GM21723 (cell line): ENCODE data around the gene MAP1LC3A.

Source experiments
- ATAC-seq: cut with Tn5 transposase; IDR thresholded peaks from one replicate; pipeline ENCODE4 v1.9.1; 2021; ENCODE audit warnings: mild to moderate bottlenecking, moderate library complexity; ENCODE audit not compliant: unreplicated experiment

The MAP1LC3A gene

DNA sequence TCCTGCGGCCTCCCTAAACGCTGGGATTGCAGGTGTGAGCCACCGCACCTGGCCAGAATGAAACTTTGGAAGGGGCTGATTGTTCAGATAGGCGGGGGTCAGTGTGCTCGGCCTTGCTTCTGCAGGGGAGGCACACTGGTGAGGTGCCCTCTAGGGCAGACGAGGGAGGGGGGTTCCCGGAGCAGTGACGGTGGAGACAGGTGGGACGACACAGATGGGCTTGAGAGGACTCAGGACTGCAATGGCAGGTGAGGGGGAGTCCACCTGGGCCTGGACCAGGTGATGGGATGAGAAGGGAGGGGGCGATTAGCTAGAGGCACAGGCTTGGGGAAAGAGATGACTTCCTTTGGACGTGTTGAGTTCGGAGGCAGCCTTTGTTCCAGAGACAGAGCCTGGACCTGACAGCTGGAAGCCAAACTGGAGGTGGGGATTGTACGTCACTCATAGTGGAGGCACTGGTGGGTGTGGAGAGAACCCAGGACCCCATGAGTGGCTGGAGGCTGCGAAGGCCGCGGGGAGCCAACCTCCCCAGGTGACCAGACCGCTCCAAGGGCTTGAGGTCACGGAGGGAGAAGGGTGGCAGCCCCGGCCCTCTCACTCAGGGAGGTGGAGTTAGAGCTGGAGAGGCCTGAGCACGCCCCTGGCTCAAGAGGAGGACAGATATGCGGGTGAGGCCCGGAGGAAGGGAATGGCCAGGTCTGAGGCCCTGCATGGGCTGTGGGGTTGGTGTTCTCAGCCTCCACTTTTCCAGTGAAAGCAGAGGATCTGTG, 10.5 kb upstream of the MAP1LC3A start:
- no peak for ATAC-seq

DNA sequence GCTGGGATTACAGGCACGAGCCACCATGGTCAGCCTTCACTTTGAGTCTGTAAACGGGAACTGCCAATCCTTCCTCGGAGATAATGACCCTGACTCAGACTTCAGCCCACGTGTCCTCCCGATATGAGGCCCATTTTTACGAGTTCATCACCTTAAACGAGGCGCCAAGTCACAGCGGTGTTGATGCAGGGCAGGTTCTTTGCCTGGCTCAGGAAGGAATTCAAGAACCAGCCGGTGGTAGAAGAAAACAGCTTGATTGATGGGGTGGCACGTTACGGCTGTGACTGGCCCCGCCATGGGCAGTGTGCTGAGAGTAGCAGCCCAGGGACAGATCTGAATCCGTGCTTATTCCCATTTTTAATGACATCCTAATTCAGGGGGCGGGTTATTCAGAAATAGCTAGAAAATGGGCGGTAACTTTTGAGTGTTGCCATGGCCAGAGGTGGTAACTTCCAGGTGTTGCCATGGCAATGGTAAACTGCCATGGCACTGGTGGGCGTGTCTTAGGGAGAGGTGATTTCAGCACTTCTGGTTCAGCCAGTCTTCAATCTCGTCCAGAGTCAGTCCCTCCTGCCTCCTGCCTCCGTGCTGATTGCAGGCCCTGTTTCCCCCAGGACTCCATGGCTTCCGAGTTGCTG, 9.1 kb upstream of the MAP1LC3A start:
- ATAC-seq = no peak

DNA sequence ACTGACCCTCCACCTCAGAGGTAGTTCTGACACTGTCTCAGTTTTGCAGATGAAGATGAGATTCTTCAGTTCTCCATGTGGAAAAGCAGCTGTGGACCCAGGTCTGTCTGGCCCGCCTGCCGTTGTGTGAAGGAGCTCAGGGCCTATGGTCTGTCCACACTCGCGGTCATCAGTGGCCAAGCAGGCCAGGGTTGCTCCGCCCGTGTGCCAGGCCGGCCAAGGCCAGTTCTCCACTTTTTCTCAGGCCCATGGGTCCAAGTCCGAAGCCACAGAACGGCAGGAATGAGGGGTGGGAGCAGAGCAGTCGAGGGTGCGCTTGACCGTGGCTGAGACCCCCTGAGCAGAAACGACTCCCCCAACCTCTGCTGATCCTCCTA, 8.6 kb upstream of the MAP1LC3A start:
- ATAC-seq = no peak

DNA sequence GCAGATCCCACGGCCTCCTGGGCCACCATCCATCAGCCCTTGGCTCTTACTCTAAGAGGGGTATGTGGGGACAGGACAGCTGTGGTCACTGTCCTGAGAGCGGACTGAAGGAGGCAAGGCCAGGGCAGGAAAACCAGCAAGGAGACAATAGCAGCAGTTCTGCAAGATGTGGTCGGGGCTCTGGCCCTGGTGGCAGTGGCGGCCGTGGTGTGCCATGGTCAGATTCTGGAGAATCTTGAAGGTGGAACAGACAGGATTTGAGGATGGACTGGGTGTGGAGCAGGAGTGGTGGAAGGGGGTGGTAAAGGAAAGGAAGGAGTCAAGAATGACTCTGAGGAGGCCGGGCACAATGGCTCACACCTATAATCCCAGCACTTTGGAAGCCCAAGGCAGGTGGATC, 5.9 kb upstream of the MAP1LC3A start:
- no peak for ATAC-seq

DNA sequence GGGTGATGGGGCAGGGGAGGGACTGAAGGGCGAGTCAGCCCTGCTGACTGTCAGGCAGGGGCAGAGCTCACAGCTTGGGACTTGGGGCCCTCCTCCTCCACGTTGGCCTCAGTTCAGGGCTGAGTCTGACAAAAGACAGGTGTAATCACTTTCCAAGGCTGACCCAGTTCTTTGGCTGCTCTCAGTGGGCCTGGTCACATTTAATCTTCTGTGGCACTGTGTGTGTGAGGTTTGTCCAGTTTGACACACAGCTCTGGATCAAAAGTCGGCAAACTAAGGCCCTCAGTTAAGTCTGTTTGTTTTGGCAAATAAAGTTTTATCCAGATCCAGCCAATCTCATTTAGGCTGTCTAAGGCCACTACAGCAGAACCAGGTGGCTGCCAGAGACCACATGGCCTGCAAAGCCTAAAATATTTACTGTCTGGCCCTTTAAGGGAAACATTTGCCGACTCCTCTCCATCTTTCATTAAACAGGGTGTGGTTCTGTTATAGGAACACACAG, 5.1 kb upstream of the MAP1LC3A start:
- no peak for ATAC-seq

DNA sequence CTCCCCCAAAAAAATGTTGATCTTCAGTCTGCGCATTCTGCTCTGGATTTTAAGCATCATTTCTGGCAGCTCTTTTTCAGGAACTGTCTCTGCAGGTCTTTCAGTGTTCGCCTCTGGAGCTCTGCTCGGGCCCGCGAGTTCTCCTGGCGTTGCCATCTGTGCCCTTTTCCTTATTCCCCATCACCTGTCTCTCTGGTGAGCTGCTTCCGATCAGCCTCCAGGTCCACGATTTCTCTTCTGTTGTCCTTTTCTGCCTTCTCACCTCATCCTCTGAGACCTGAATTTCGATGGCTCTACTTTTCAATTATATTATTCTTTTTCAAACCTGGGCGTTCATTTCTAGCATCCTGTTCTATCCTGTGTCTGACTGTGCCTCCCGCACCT, 590 bp upstream of the MAP1LC3A start:
- no peak for ATAC-seq

DNA sequence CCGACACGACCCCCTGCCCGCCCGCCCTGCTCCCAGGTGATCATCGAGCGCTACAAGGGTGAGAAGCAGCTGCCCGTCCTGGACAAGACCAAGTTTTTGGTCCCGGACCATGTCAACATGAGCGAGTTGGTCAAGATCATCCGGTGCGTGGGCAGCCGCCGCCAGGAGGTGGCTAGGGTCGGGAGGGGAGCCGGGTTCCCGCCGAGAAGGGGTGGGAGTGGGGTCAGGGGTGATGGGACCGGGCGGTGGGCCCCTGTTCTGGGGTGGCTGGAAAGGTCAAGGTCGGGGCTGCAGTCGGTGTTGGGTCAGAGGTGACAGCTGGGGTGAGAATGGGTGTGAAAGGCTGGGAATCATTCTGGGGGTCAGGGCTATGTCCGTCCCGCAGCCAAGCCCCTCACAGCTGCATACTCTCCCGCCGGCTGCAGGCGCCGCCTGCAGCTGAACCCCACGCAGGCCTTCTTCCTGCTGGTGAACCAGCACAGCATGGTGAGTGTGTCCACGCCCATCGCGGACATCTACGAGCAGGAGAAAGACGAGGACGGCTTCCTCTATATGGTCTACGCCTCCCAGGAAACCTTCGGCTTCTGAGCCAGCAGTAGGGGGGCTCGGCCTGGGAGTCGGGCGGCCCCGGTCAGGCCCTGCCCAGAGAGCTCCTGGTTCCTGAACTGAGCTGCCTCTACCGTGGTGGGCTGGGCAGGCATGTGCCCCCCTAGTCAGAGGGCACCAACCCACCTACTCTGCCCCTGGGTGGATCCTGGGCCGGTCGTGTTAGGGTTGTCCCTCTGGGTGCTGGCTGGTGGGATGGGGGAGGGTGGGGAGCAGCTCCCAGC, 1.0 kb downstream of the MAP1LC3A start:
- no peak for ATAC-seq

DNA sequence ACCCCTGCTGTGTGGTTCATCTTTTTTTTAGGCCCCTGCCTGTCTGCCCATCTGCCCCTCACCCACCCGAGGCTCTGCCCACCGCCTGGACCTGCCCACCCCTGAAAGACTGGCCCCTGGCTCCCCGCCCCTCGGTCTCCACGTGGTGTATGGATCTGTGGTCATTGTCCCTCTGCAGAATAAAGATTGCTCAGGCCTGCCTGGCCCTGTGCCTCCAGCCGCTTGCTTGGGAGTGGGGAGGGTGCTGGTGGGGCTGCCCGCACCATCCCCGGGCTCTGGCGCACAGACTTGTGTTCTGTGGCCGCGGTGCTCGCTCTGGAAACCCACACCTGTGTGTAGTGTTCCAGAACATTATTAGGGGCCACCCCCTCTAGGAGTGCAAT, 1.6 kb downstream of the MAP1LC3A start:
- no peak for ATAC-seq

DNA sequence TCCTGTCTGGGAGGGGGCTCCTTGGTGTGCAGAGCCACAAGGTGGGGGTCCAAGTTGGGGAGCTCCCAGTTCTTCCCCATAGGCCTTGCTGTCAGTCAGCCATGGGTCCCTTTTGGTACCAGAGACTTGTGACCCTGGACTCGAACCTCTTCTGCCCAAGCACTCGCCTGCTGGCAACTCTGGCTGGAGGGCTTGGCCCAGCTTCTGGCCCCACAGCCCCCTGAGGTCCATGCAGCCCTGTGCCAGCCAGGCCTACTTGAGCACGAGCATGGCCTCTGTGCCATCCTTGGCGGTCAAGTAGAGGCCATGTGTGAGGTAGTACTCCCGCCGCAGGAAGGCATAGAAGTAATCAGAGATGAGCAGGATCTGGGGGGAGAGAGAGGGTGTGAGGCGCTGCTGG, 2.1 kb downstream of the MAP1LC3A start:
- ATAC-seq = no peak

DNA sequence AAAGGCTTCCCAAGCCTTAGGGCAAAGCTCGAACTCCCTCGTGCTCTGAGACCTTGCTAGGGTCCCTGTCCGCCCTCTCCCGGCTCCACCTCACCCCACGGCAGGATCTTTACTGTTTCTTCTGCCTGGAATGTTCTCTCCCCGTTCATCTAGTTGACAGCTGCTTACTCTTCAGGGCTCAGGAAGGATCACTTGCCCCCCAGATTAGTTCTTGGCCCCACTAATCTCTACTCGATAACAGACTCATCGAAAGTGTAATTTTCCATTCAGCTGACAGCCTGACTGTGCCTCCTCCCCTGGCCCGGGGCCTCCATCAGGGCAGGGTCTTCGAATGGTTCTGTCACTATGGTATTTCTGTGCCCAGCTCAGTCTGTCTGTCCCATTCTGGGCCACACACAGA, 3.1 kb downstream of the MAP1LC3A start:
- ATAC-seq = no peak

DNA sequence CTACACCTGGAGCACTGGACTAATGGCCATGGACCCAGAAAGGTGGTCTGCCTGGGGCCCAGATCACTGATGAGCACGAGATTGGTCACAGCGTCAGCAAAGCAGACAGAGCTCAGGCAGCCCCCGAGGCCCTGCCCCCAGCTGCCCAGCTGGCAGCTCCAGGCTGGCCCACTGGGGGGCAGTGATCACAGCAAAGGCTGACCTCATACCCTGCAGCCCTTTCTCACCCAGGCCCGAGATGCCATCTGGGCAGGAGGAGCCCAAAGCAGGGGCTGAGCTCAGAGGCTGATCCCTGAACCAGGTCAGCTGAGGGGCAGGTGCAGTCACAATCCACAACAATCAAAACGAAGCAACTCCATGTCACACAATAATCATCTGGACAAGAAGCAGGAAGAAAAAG, 4.1 kb downstream of the MAP1LC3A start:
- ATAC-seq = no peak

DNA sequence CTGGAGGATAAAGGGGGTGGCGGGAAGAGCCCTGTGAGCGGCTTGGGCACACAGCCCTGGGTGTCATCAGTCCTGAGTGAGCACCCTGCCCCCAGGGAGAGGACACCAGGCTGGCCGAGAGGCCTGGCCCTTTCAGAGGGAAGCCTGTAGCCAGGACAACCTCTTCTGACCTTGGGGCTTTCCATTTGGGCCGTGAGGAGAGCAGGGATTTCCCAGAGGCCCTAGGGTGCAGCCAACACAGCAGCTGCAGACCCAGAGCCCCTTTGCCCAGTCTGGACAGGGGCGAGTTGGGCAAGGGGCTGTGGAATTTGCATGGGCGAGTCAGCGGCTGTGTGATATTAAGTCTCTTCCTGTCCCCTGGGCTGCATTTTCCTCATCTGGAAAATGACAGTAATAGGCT, 6.3 kb downstream of the MAP1LC3A start:
- no peak for ATAC-seq

DNA sequence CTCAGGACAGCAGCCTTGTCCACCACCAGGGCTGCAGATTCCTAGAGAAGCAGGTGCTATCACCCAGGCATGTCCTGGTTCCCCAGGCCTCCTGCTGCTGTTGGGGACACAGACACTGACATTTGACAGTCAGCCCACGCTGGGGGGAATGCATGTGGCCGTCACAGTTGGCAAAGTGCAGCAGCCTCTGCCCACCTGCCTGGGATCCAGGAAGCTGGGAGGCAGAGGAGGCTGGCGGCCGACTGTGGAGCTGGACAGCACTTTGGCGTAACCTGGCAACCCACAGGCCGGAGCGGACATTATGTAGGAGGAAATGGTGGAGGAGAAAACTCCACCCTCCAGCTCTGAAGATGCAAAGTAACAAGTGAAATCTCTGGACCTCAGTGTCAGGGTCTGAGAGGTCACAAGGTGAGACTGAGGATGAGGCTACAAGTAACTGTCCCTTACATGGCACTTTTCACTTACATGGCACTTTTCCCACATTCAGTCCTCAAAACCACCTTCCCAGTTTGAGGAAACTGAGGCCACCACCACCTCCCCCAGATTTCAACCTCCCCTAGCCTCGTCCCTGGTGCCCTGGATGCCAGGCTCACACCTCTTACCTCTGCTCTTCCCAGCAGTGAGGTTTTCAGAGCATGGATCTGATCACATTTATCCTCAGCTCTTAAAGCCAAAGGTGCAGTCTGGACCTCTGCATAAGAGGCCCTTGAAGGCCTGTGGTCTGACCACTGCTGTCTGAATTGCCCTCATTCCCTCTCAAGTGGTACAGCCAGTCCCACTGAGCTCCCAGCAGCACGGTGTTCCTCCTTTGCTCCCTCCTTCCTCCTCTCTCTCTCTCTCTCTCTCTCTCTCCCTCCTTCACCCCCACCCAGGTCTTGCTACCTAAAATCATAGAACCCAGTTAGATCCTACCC, 8.7 kb downstream of the MAP1LC3A start:
- no peak for ATAC-seq

DNA sequence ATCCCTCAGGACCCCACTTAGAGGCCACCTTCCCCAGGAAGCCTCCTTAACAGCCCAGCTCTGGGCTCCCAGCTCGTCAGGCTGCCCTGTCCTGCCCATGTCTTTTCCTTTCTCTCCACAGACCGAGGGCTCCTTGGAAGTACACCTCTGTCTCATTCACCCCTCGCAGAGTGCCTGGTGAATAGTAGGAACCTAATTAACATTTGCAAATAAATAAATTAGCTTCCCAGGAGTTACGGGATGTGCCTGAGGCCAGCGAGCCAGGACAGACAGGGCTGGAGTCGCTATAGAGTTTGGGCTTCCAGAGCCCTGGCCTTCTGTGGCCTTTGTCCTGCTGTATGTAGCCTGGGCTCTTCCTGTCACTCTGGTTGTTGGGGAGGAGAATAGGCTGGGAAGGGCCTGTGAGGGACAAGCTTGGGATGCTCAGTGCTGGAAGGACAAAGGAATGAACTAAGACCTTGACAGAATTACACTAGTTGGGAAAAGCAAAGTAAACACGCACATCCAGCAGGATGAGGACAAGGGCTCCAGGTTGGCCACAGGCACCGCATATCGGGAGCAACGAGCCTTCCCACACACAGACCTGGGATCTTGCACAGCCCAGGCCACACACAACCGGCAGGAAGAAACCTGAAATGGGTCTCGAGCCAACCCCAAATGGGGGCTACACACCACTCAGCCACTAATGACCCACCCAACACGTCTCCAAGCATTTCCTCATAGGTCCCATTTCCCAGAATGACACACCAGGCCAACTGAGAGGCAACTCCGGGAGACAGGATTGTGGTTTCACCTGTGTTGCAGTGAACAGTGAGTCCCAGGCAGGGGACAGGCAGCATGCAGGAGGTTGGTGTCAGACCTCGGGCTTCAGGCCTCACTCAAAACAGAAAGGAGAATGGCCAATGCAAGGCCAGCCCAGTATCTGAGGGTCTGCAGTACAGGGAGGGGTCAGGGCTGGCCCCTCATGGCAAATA, 9.7 kb downstream of the MAP1LC3A start:
- ATAC-seq = no peak

DNA sequence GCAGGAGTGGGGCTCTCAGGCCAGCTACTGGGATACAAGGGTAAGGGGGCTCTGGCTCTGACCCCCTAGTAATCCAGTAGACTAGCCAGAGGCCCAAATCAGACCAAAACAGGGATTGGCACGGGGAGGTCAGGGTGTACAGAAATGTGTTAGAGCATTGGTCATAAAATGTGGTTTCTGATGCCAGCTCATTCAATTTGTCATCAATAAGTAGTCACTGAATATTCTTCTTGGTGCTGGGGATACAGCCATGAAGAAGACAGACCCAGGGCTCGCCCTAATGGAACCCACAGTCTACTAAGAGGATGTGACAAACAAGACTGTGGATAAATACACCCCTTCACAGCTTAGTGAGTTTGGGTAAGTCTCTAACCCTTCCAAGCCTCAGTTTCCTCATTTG, 11.1 kb downstream of the MAP1LC3A start:
- ATAC-seq = no peak

DNA sequence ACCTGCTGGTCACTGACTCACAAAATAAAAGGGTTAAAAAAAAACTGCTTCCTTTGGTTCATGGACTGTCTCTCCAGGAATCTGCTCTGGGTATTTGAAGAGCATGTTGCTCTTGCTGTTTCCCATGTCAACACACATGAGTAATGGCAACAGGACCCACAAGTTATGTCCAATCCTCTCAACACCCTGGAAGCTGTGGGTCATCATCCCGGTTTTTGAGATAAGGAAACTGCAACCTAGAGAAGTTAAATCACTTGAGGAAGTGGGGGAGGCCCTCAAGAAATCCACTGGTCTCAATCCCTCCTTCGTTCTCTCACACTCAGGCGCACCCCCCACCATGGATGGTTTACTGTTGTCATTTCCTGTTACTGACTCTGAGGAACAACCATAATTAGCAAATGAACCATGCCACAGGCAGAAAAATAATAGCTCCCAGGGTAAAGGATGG, 12.4 kb downstream of the MAP1LC3A start:
- no peak for ATAC-seq

DNA sequence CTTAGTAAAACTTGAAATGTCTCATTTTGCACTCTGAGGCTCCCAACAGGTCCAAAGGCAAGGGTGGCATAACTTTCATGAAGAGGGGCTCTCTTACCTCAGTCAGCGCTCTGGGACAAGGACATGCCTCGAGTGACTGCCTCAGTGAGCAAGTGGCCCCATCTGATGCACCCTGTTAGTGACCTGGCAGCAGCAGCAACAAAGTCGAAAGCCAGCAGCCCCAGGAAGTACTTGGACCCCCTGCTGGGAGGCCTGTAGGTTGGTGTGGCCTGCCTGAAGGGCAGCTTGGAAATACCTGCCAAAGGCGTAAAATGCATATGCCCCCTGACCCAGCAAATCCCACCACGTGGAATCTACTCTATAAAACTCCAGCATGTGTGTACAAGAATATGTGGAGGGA, 13.2 kb downstream of the MAP1LC3A start:
- ATAC-seq = no peak

DNA sequence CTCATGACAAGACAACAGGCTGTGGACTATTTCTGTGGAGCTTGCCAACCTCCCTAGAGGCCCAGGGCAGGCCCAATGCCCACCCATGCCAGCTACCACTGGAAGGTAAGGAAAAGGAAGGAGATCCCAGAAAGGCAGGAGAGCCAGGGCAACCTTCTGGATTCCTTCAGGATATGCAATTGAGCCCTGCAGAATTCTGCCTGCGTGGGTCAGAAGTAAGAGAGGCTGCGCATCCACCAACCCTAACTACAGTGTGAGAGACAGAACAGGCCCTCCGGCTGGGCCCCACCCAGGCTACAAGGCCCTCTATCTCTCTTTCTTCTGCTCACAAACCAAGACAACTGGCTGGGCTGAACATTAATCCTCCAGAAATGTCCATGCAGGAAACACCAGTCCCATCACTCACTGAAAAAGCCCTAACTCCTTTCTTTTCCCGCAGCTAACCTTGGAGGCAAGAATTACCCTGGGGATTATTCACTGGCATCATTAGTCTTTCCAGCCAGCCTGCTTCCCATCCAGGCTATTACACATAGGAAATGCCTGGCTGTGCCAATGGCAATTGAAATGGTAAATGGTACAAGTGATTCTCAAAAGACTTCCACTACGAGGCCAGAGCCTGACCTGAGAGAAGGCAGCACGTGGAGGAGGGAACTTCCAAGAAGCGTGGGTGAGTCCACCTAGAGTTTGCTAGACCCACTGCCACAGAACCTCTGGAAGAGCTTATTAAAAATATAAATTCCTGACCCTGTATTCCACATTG, 15.2 kb downstream of the MAP1LC3A start:
- ATAC-seq = no peak

DNA sequence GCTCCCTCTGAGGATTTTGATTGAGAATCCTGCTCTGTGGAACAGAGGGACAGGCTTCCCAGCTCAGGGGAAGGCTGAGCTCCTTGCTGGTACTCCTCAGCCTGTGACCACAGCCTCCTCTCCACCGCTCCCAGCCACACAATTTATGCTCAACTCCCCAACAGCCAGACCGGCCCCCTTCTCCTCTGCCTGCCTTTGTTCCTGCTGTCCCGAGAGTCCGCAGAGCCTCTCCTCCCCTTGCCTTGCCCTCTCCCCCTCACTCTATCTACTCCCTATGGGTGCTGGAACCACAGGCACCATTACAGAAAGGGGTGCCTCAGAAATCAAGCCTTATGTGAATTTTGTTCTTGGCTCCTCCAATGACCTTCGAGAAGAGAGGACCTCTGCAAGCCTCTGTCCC, 15.9 kb downstream of the MAP1LC3A start:
- no peak for ATAC-seq
